H1 (cell line): ENCODE data around the gene IGBP1.

Source experiments
- CEBPB ChIP-seq: IDR thresholded peaks from 2 replicates; pipeline ENCODE4 v1.6.1; 2012; ENCODE audit warnings: low read depth, low read length
- CTCF ChIP-seq, 3 experiments: IDR thresholded peaks; 1 replicate in 2 of 3; 2 replicates in 1 of 3; pipeline versions ENCODE4 v1.5.1 to v1.6.1; 2011; ENCODE audit warnings: low read length in 3 of 3, mild to moderate bottlenecking in 3 of 3, inconsistent platforms in 2 of 3, low read depth in 1 of 3, moderate library complexity in 1 of 3; ENCODE audit not compliant: insufficient read depth in 1 of 3; ENCODE audit errors: control extremely low read depth in 1 of 3
- EZH2 ChIP-seq: fragments of 200-600 bp; sonication (generic); IDR thresholded peaks from 2 replicates; pipeline ENCODE4 v1.7.1; 2012; ENCODE audit warnings: low read depth, mild to moderate bottlenecking, moderate library complexity, low read length, inconsistent platforms; ENCODE audit not compliant: severe bottlenecking
- JUN ChIP-seq: IDR thresholded peaks from 2 replicates; pipeline ENCODE4 v1.6.1; 2011; ENCODE audit warnings: low read depth, mild to moderate bottlenecking, improper control_type of control experiment, low read length
- NRF1 ChIP-seq: IDR thresholded peaks from 2 replicates; pipeline ENCODE4 v1.6.1; 2011; ENCODE audit warnings: mild to moderate bottlenecking, low read depth, low read length, improper control_type of control experiment
- POLR2A ChIP-seq, 2 experiments: IDR thresholded peaks; 1 replicate in 1 of 2; 2 replicates in 1 of 2; pipeline ENCODE4 v1.6.1; 2011; ENCODE audit warnings: low read depth in 2 of 2, low read length in 2 of 2, mild to moderate bottlenecking in 2 of 2; ENCODE audit errors: control extremely low read depth in 1 of 2
- SIRT6 ChIP-seq: IDR thresholded peaks from one replicate; pipeline ENCODE4 v1.7.1; 2012; ENCODE audit warnings: low read length, inconsistent platforms
- TEAD4 ChIP-seq: IDR thresholded peaks from 2 replicates; pipeline ENCODE4 v1.6.1; 2012; ENCODE audit warnings: low read depth, low read length, inconsistent platforms, mixed read lengths
- YY1 ChIP-seq: IDR thresholded peaks from 2 replicates; pipeline ENCODE4 v1.6.1; 2011; ENCODE audit warnings: low read depth, mild to moderate bottlenecking, low read length
- ZNF274 ChIP-seq: IDR thresholded peaks from 2 replicates; pipeline ENCODE4 v1.7.0; 2012; ENCODE audit warnings: low read length, borderline replicate concordance; ENCODE audit errors: extremely low read depth

GRCh38 chrX:70183091-70183490 is 49.8 kb downstream of the IGBP1 start:
- TF ChIP-seq POLR2A (IDR thresholded peaks at IDR 0.05; ENCODE audit: control extremely low read depth in 1 of 2, low read depth in 2 of 2, low read length in 2 of 2) (no peak), CTCF (IDR thresholded peaks at IDR 0.05; ENCODE audit: control extremely low read depth in 1 of 3, insufficient read depth in 1 of 3, low read depth in 1 of 3, low read length in 3 of 3) (no peak), YY1 (no peak), CEBPB (no peak), ZNF274 (no peak), EZH2 (no peak), SIRT6 (no peak), JUN (no peak), NRF1 (no peak), TEAD4 (no peak)
